Ascending aorta (tissue), 2 donors: ENCODE measurements around the gene ITGA11. TPM values are rescaled to one million over a fixed set of nuclear protein-coding genes. Genes with fewer than 3 reads are reported as not detected.

Experiments used
- DNase-seq, 2 donors: peaks; one replicate each; pipeline ENCODE4 v3.0.0-alpha.2; 2019; ENCODE audit warnings: low spot score in 2 of 2
- H3K27ac ChIP-seq, 2 donors: fragments of 200-600 bp; sonication (generic); one replicate each; pipeline ENCODE4 v1.5.1; 2016 to 2017; ENCODE audit warnings: mild to moderate bottlenecking in 1 of 2
- H3K27me3 ChIP-seq: fragments of 200-600 bp; sonication (generic); one replicate; pipeline ENCODE4 v1.5.1; 2017
- H3K36me3 ChIP-seq, 2 donors: fragments of 200-600 bp; sonication (generic); one replicate each; pipeline ENCODE4 v1.5.1; 2016
- H3K4me1 ChIP-seq, 2 donors: fragments of 200-600 bp; sonication (generic); one replicate each; pipeline ENCODE4 v1.5.1; 2016 to 2017; ENCODE audit warnings: mild to moderate bottlenecking in 1 of 2
- H3K4me3 ChIP-seq, 2 donors: fragments of 200-600 bp; sonication (generic); one replicate each; pipeline ENCODE4 v1.5.1; 2016 to 2017; ENCODE audit warnings: mild to moderate bottlenecking in 1 of 2
- H3K9me3 ChIP-seq, 2 donors: fragments of 200-600 bp; sonication (generic); one replicate each; pipeline ENCODE4 v1.5.1; 2016
- CTCF ChIP-seq, 3 experiments: fragments of 200-600 bp in 2 of 3; fragments of 450-650 bp in 1 of 3; sonication (generic) in 2 of 3; IDR thresholded peaks; one replicate each; pipeline ENCODE4 v1.5.1; 2016 to 2019; ENCODE audit warnings: antibody characterized with exemption in 3 of 3, mild to moderate bottlenecking in 1 of 3, moderate library complexity in 1 of 3
- intact Hi-C: fragments of 100-400 bp; cut with DNase I; formaldehyde crosslinking; loops from one replicate; pipeline ENCODE4 v1.15.1; 2023
- total RNA-seq: library from RNA; depleted of rRNA; stranded (reverse); fragments of >200 nt; gene quantifications from one replicate; pipeline ENCODE4 v1.1.0, GENCODE V29; 2016

Gene ITGA11
- total RNA-seq, 1 donor from 2014 or later = 136 TPM

DNA sequence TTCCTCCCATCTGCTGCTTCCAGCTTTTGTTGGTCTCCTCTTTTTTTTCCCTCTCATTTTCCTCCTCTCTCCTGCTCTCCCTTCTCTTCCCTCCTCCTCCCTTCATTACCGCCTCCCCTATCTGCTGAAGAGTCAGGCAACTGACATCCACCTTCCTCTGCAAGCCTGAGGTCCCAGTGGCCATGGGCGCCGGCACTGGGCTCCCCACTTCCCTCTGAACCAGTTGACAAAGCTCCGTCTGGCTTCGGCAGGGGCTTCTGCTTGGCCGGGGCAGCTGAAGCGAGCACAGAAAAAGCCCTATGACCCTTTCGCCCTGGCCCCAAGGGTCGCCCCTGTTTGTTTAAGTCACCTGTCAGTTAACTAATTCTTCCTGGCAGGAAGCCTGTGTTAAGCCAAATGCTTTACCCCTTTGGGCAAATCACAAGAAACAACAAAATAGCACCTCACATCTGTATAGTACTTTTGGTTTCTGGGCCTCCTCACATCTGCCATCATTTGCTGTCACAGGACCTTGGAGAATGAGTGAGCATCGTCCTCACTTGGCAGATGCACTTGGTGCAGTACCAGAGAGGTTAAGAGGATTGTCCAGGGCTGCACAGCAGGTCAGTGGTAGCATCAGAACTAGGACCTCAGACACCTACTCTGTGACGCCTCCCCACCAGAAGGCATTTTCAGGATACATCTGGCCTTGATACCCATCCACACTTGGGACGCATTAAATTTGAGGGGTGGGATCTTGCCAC, 27.7 kb downstream of the ITGA11 start:
- peak overlapping the region; percentile 49 to 61 for H3K27ac ChIP-seq

DNA sequence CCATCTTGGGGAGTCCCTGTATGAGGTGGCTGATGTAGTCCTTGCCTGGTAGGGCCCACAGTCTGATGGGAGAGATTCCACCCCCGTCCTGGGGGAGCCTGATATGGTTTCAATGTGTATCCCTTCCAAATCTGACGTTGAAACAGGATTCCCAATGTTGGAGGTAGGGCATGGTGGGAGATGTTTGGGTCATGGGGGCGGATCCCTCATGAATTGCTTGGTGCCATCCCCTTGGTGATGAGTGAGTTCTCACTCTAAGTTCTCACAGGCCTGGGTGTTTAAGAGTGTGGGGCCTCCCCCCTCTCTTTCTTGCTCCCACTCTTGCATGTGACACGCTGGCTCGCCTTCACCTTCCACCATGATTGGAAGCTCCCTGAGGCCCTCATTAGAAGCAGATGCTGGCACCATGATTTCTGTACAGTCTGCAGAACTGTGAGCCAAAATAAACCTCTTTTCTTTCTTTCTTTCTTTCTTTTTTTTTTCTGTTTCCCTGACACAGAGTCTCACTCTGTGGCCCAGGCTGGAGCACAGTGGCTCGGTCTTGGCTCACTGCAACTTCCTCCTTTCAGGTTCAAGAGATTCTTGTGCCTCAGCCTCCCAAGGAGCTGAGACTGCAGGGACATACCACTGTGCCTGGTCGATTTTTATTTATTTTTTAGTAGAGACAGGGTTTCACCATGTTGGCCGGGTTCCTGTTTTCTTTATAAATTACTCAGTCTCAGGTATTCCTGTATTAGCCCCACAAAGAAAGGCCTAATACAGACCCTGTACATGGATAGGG, 28.6 kb downstream of the ITGA11 start:
- Histone ChIP-seq H3K27ac (peak overlapping the region; percentile 49 to 61), H3K4me3 (no peak overlapping the region), H3K9me3 (no peaks in the 10 kb centered on the region), H3K36me3 (peaks cover 4 to 9% of the 10 kb centered on the region in 2 donors), H3K27me3 (no peaks in the 10 kb centered on the region), H3K4me1 (peaks cover 7 to 21% of the 10 kb centered on the region in 2 donors)
- TF ChIP-seq CTCF (IDR thresholded peaks at IDR 0.05) = no peak
- intact Hi-C loops = no loop called here
- DNase-seq = peak in 1 of 2 donors; percentile 41

More for the DNA sequence above, 27.7 kb downstream of the ITGA11 start:
- peak in 1 of 2 donors; percentile 48 for DNase-seq
- Histone ChIP-seq H3K4me3 (no peak overlapping the region), H3K4me1 (peaks cover 10 to 29% of the 10 kb centered on the region in 2 donors), H3K27me3 (no peaks in the 10 kb centered on the region), H3K36me3 (peaks cover 4 to 12% of the 10 kb centered on the region in 2 donors), H3K9me3 (no peaks in the 10 kb centered on the region)
- intact Hi-C loops = no loop called here
- TF ChIP-seq CTCF (IDR thresholded peaks at IDR 0.05) = no peak

DNA sequence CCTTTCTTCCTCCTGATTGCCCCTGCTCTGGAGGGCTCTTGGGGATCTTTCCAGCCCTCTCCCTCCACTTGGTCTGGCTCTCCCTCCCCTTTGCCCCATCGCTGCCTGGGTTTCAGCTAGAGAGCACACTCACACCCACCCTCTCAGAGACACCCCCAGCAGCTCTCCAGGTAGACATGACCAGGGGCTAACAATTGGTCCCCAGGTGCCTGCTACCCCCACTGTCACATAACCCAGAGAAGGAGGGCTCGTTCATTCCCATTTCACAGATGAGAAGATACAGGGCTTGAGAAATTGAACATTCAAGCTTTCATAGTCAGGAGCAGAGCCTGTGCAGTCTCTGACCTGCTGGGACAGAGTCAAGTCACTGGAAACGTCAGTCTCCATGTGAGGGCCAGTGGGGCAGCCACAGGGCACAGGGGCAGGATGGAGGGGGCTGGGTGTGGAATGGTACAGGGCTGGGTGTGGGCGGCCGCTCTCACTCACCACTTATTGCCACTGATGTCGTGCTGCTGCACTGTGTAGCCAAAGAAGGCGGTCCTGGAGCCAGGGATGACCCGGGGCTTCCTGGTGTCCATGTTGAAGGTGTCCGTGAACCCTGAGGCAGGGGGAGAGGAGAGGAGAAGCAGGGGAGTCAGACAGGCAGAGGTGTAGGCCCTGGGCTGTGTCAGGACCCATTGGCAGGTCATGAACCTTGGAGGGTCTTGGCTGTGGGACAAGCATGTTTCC, 29.4 kb downstream of the ITGA11 start:
- Histone ChIP-seq H3K9me3 (no peaks in the 10 kb centered on the region), H3K27ac (peak overlapping the region; percentile 15 to 49), H3K27me3 (no peaks in the 10 kb centered on the region), H3K36me3 (peaks cover 4 to 9% of the 10 kb centered on the region in 2 donors), H3K4me3 (no peak overlapping the region), H3K4me1 (peaks cover 2 to 14% of the 10 kb centered on the region in 2 donors)
- intact Hi-C loops = no loop called here
- TF ChIP-seq CTCF (IDR thresholded peaks at IDR 0.05) = no peak
- peak in 1 of 2 donors; percentile 62 for DNase-seq

DNA sequence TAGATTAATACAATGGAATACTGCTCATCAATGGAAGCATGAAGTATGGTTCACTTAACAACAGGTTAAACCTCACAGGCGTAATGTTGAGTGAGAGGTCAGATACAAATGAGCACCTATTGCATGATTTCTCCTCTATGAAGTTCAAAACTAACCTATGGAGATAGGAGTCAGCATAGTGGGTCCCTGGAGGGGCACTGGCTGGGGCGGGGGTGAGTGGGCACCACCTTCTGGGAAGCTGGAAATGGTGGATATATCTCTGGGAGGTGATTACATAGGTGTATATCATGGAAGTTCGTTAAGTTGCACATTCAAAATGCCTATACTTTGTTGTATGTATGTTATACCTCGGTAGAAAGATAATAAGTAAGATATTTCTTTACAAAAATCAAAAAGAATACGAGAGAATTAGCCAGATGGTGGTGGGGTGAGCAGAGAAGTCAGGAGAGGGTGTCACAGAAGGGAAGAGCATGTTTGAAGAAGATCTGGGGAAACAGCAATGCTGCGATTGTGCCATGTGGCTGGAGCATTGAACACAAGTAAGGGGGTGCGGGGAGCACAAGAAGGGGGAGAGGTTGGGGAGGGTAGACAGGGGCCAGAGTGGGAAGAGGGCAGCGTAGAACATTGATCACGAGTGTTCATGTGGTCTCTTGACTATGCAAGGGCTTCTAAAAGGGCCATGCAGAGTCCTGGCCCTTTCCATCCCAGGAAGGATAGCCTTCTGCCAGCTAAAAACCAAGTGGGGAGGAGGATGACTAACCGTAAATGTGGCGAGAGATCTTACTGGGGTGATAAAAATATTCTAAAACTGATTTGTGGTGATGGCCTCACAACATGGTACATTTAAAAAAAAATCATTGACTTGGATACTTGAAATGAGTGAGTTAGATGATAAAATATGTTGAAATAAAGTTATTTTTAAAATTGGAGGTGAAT, 30.2 kb downstream of the ITGA11 start:
- TF ChIP-seq CTCF (IDR thresholded peaks at IDR 0.05) = no peak
- no peaks in the 10 kb centered on the region for H3K27me3 ChIP-seq
- peaks cover 4 to 9% of the 10 kb centered on the region in 2 donors for H3K36me3 ChIP-seq
- no peak overlapping the region for H3K4me3 ChIP-seq
- peaks cover 0 to 6% of the 10 kb centered on the region in 2 donors for H3K4me1 ChIP-seq
- DNase-seq = peak in 1 of 2 donors; percentile 25
- no peaks in the 10 kb centered on the region for H3K9me3 ChIP-seq
- peak overlapping the region; percentile 15 to 23 for H3K27ac ChIP-seq
- intact Hi-C loops = no loop called here

- Histone ChIP-seq H3K36me3 (peaks cover 4 to 9% of the 10 kb centered on the region in 2 donors), H3K27ac (peak overlapping the region; percentile 51 to 53), H3K4me1 (no peaks in the 10 kb centered on the region), H3K4me3 (no peak overlapping the region), H3K9me3 (no peaks in the 10 kb centered on the region), H3K27me3 (no peaks in the 10 kb centered on the region)
- intact Hi-C loops = no loop called here
- no peak for DNase-seq
- TF ChIP-seq CTCF (IDR thresholded peaks at IDR 0.05) = no peak
Measured at GRCh38 chr15:68400066-68400456, 31.9 kb downstream of the ITGA11 start.
